Measurements from ENCODE around the gene PCGF3.
A peak's percentile ranks its signal among the peaks of the same experiment; 100 is the strongest.
"Not testable (repeated sequence)": the region's sequence is repeated elsewhere in the genome, so short reads cannot be mapped to it uniquely, and the experiment has no call there.

The PCGF3 gene

DNA sequence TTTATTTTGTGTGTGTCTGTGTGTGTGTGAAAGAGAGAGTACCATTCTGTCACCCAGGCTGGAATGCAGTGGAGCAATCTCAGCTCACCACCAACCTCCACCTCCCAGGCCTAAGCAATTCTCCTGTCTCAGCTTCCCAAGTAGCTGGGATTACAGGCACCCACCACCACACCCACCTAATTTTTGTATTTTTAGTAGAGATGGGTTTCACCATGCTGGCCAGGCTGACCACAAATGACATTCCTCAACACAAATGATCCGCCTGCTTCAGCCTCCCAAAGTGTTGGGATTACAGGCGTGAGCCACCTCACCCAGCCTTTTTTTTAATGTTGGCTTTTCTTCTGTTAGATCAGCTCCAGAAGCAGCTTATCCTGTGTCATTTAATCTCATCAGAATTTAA, 69.9 kb downstream of the PCGF3 start:
- not testable (repeated sequence) for H3K9ac ChIP-seq (ENCODE audit: low read length); H3K4me3 ChIP-seq (ENCODE audit: low read length); H3K4me1 ChIP-seq (ENCODE audit: control insufficient read depth, insufficient read depth, low read length); H3K27me3 ChIP-seq (ENCODE audit: control insufficient read depth, insufficient read depth, low read length); H3K27ac ChIP-seq (ENCODE audit: low read depth, low read length)
- peaks cover 22% of the 10 kb centered on the region for H3K36me3 ChIP-seq (ENCODE audit: control insufficient read depth, insufficient read depth, low read length)

DNA sequence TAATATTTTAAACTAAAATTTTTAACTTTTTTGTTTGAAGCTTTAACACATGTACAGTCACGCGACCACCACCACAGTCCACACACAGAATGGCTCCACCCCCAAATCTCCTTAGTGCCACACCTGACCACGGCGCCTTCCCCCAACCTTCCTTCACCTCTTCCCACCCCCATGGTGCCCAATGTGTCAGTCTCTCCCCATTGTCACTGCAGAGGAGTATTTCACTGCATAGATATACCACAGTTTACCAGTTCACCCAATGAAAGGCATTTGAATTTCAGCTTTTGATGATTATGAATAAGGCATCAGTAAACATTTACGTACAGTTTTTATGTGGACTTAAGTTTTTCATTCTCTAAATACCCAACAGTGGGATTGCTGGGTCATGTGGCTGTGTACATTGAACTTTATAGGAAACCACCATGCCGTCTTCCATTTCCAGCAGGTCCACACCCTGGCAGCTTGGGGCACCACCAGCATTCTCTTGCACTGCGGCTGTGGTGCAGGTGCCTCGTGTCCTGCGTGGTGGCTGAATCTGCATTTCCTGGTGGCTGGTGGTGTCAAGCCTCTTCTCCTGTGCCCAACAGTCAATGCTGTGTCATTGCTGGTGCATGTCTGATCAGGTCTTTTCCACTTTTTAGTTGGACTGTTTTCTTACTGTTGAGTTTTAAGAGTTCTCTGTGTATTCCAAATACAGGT, 71.3 kb downstream of the PCGF3 start:
- H3K4me1 ChIP-seq (ENCODE audit: control insufficient read depth, insufficient read depth, low read length), result peaks cover 12% of the 10 kb centered on the region
- H3K27me3 ChIP-seq (ENCODE audit: control insufficient read depth, insufficient read depth, low read length), result no peaks in the 10 kb centered on the region
- H3K36me3 ChIP-seq (ENCODE audit: control insufficient read depth, insufficient read depth, low read length), result peaks cover 22% of the 10 kb centered on the region
- no peak overlapping the region for H3K4me3 ChIP-seq (ENCODE audit: low read length)
- no peak overlapping the region for H3K27ac ChIP-seq (ENCODE audit: low read depth, low read length)
- no peak overlapping the region for H3K9ac ChIP-seq (ENCODE audit: low read length)

DNA sequence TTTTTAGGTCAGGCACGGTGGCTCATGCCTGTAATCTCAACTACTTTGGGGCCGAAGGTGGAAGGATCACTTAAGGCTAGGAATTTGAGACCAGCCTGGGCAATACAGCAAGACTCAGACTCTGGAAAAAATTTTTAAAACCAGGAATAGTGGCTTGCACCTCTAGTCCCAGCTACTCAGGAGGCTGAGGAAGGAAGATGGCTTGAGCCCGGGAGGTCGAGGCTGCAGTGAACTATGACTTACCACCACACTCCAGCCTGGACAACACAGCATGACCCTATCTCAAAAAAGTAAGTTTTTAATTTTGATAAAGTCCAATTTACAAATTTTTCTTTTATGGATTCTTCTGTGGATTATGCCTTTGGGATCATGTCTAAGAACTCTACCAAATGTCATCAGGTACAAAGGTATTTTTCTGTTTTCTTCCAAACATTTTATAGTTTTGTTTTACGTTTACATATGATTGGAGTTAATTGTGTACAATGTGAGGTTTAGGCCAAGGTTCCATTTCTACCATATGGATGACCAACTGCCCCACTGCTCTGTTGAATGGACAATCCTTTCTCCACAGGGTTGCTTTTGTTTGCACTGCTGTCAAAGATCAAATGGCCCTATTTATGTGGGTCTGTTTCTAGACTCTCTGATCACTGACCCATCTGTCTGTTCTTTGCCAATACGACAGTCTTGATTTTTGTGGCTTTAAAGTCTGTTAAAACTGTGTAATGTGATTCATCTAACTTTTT, 72.1 kb downstream of the PCGF3 start:
- Histone ChIP-seq H3K36me3 (ENCODE audit: control insufficient read depth, insufficient read depth, low read length) (peaks cover 22% of the 10 kb centered on the region), H3K4me1 (ENCODE audit: control insufficient read depth, insufficient read depth, low read length) (peaks cover 12% of the 10 kb centered on the region), H3K27me3 (ENCODE audit: control insufficient read depth, insufficient read depth, low read length) (no peaks in the 10 kb centered on the region), H3K9ac (ENCODE audit: low read length) (no peak overlapping the region), H3K27ac (ENCODE audit: low read depth, low read length) (no peak overlapping the region), H3K4me3 (ENCODE audit: low read length) (no peak overlapping the region)

DNA sequence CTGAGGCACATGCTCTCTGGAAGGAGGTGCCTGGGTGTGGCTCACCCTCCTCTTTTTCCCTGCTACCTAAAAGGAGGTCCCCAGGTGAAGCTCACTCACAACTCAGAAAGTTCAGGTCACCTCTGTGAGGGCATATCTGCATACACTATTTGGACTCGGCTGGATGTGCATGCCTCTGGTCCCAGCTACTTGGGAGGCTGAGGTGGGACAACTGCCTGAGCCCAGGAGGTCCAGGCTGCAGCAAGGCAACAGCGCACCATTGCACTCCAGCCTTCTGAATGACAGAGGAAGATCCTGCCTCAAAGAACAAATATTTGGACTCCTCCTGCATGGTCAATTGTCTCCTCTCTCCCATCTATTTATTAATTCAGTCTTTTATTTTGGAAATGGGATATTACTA, 73.9 kb downstream of the PCGF3 start:
- no peak overlapping the region for H3K27ac ChIP-seq (ENCODE audit: low read depth, low read length)
- H3K36me3 ChIP-seq (ENCODE audit: control insufficient read depth, insufficient read depth, low read length), result peaks cover 19% of the 10 kb centered on the region
- peaks cover 12% of the 10 kb centered on the region for H3K4me1 ChIP-seq (ENCODE audit: control insufficient read depth, insufficient read depth, low read length)
- H3K9ac ChIP-seq (ENCODE audit: low read length), result no peak overlapping the region
- no peak overlapping the region for H3K4me3 ChIP-seq (ENCODE audit: low read length)
- H3K27me3 ChIP-seq (ENCODE audit: control insufficient read depth, insufficient read depth, low read length), result no peaks in the 10 kb centered on the region

DNA sequence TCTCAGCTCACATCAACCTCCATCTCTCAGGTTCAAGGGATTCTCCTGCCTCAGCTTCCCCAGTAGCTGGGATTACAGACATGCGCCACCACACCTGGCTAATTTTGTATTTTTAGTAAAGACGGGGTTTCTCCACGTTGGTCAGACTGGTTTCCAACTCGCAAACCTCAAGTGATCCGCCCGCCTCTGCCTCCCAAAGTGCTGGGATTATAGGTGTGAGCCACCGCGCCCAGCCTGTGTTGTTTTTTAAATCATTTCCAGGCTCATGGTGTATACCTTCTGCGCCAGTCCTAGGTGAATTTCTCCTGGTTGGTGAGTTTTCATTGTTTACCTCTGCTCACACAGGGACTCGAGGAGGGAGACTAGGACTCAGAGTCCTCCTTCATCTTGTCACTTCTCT, 74.6 kb downstream of the PCGF3 start:
- H3K27ac ChIP-seq (ENCODE audit: low read depth, low read length); H3K27me3 ChIP-seq (ENCODE audit: control insufficient read depth, insufficient read depth, low read length); H3K9ac ChIP-seq (ENCODE audit: low read length): not testable (repeated sequence)
- H3K4me1 ChIP-seq (ENCODE audit: control insufficient read depth, insufficient read depth, low read length), result peaks cover 12% of the 10 kb centered on the region
- peak overlapping the region; percentile 98 for H3K4me3 ChIP-seq (ENCODE audit: low read length)
- H3K36me3 ChIP-seq (ENCODE audit: control insufficient read depth, insufficient read depth, low read length), result peaks cover 17% of the 10 kb centered on the region

DNA sequence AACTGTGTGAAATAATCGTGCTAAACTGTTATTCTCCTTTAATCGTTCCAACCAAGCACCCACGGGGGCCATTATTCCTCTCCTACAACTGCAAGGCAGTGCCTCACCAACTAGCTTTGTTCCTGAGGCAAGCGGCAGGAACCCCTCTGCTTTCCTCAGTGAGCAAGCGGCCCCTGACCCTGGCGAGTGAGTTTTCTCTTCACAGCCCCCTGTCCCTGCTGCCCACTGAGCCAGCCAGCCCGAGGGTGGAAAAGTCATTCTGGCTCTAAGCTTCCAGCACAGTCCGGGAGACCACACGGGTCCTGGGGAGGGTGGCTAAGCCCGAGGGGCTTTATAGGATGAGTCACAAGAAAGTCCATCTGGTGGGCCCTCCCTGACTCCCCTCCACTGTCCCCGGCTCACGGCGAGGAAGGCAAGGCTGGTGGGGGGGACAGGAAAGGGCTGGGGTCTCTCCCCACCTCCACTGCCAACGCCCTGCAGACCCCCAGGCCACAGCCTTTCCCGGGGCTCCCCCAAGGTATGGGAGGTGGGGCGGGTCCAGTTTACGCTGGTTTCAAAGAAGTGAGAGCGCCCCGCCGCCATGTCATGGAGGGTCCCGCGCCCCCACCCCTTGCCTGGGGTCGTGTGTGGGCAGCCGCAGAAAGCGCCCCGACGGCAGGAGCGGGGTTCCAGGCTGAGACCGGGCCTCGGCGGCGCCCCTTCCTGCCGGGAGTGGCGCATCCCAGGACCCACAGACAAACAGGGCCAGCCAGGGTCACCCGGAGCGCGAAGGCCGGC, 75.3 kb downstream of the PCGF3 start:
- Histone ChIP-seq H3K36me3 (ENCODE audit: control insufficient read depth, insufficient read depth, low read length) (peaks cover 11% of the 10 kb centered on the region), H3K27me3 (ENCODE audit: control insufficient read depth, insufficient read depth, low read length) (peaks cover 7% of the 10 kb centered on the region), H3K9ac (ENCODE audit: low read length) (peak overlapping the region; percentile 93), H3K4me3 (ENCODE audit: low read length) (peak overlapping the region; percentile 98), H3K4me1 (ENCODE audit: control insufficient read depth, insufficient read depth, low read length) (peaks cover 12% of the 10 kb centered on the region), H3K27ac (ENCODE audit: low read depth, low read length) (peak overlapping the region; percentile 90)

DNA sequence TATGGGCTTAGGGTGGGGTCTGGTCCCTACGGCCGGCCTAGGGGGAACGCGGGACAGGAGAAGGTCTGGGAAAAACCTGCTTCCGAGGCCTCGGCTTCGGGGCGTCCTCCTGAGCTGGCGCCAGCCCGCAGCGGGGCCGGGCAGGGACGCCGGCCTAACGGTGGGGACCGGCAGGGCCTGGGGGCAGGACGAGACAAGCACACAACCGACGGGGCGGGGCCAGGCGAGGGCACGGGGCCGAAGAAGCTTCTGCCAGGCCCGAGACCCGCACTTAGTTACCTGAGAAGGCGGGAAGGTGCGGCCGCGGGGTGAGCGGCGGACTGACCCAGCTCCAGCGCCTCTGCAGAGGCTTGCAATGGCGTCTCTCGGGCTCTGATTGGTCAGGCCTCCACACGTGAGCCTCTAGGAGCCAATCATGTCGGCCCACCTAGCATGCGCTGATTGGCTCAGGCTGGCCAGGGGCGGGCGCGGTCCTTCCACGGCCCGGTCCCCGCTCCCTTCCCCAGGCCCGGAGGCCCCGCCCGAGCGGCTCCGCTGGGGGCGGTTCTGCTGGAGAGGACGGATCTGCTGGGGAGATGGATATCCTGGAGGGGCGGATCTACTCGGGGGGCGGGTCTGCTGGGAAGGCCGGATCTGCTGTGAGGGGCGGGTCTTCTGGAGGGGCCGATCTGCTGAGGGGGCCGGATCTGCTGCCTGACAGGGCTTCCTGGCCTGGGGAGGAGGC, 76.0 kb downstream of the PCGF3 start:
- Histone ChIP-seq H3K4me3 (ENCODE audit: low read length) (peak overlapping the region; percentile 98), H3K27ac (ENCODE audit: low read depth, low read length) (peak overlapping the region; percentile 93), H3K9ac (ENCODE audit: low read length) (peak overlapping the region; percentile 93), H3K4me1 (ENCODE audit: control insufficient read depth, insufficient read depth, low read length) (peaks cover 12% of the 10 kb centered on the region), H3K36me3 (ENCODE audit: control insufficient read depth, insufficient read depth, low read length) (peaks cover 8% of the 10 kb centered on the region), H3K27me3 (ENCODE audit: control insufficient read depth, insufficient read depth, low read length) (peaks cover 7% of the 10 kb centered on the region)

DNA sequence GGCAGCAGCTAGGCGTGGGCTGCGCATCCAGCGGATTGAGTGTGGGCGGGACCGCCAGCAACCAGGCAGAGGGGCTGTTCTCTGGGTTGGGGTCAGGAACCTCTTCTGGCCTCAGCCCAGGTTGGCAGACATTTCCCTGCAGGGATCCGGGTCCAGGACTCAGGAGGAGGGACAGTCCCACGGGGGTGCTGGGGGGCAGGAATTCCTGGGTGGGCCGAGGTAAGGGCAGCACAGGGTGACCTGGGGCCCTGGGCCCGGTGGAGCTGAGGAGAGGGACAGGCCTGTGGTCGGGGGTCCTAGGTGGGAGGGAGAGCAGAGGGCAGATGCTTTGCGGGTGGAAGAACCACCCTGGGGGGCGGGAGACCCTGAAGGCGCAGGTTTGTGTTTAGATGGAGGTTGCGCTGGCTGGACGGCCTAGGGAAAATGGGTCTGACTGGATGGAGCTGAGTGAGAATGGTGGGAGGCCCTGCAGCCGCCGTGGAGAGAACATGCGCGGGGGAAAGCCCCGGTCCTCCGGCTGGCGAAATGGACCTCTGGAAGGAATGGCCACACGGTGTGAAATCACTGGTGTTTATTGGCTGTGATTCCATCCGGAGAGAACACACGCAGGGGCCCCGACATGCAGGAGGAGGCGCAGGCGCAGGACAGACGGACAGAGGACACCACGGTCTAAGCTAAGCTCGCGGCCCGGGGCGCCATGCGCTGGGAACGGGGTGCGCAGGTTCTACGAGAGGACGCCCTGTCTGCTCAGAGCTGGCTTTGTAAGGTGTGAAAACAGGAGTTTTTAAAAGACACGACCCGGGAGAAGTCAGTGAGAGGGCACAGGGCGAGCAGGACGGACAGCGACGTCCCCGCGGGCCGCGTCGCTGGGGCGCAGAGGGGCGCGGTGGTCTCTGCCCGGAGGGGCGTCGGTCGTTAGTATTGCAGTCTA, 79.0 kb downstream of the PCGF3 start:
- peaks cover 9% of the 10 kb centered on the region for H3K4me1 ChIP-seq (ENCODE audit: control insufficient read depth, insufficient read depth, low read length)

DNA sequence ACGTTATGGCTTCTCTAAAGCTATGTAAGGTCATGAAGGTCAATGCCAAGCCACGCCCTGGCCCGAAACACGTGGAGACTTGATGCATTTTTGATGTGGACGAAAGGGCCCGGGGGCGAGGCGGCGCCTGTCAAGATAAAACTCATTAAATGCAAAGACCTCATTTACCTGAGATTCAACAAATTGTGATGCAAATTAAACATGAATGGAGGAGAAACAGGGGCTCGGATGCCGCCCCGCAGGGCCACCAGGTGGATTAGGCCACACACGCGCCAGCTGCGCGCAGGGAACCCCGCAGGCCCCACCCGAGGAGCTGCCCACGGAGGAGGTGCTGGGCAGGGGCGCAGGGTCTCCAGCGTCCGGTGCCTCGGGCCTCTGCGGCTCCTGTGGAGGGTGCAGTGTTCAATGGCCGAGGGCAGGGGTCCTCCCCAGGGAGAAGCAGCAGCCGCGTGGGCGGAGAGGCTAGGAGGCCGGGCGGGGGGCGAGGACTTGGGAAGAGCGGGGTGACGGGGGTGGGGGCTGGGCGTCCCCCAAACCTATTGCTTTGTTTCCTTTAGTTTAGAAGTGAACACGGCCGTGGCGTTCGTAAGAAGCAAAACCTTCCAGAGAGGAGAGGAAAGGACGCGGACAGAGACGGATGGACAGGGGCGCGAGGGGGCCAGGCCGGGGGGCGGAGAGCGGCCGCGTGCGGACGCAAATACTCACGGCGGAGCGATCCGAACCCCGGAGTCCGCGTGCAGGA, 79.9 kb downstream of the PCGF3 start:
- Histone ChIP-seq H3K4me3 (ENCODE audit: low read length) (no peak overlapping the region), H3K27ac (ENCODE audit: low read depth, low read length) (no peak overlapping the region), H3K9ac (ENCODE audit: low read length) (no peak overlapping the region), H3K27me3 (ENCODE audit: control insufficient read depth, insufficient read depth, low read length) (peaks cover 12% of the 10 kb centered on the region), H3K36me3 (ENCODE audit: control insufficient read depth, insufficient read depth, low read length) (no peaks in the 10 kb centered on the region), H3K4me1 (ENCODE audit: control insufficient read depth, insufficient read depth, low read length) (peaks cover 5% of the 10 kb centered on the region)

More for the DNA sequence above, 79.0 kb downstream of the PCGF3 start:
- H3K4me3 ChIP-seq (ENCODE audit: low read length), result no peak overlapping the region
- H3K36me3 ChIP-seq (ENCODE audit: control insufficient read depth, insufficient read depth, low read length), result no peaks in the 10 kb centered on the region
- H3K27me3 ChIP-seq (ENCODE audit: control insufficient read depth, insufficient read depth, low read length), result peaks cover 12% of the 10 kb centered on the region
- H3K9ac ChIP-seq (ENCODE audit: low read length), result no peak overlapping the region
- H3K27ac ChIP-seq (ENCODE audit: low read depth, low read length), result no peak overlapping the region

DNA sequence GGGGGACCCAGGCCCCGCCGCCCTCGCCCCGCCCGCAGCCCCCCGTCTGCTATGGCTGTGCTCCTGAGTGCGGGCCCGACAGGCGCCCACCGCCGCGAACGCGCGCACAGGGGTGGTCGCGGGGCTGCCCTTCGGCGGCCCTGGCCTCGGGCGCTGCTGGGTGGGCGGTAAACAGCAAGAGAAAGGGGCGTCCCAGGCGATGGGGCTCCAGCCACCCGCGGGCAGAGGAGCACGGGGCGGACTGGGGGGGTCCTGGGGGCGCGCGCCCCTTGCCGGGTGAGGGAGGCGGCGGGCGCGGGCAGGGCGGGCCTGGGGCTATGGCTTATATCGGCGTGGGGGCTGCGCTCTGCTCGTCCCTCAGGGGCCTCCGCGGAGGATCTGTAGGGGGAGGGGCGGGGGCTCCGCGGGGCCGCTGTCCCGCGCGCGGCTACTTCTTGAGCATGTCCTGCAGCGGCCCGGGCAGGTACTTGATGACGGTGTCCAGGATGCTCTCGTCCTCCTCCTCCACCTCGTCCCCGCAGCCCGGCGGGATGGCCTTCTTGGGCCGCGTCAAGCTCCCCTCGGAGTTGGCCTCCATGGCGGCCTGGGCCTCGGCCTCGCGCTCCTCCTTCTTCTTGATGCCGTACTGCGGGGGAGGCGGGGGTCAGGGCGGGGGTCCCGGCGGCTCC, 80.6 kb downstream of the PCGF3 start:
- H3K9ac ChIP-seq (ENCODE audit: low read length), result no peak overlapping the region
- H3K4me3 ChIP-seq (ENCODE audit: low read length), result no peak overlapping the region
- H3K36me3 ChIP-seq (ENCODE audit: control insufficient read depth, insufficient read depth, low read length), result no peaks in the 10 kb centered on the region
- H3K4me1 ChIP-seq (ENCODE audit: control insufficient read depth, insufficient read depth, low read length), result no peaks in the 10 kb centered on the region
- H3K27me3 ChIP-seq (ENCODE audit: control insufficient read depth, insufficient read depth, low read length), result peaks cover 12% of the 10 kb centered on the region
- no peak overlapping the region for H3K27ac ChIP-seq (ENCODE audit: low read depth, low read length)
